ENCODE data around the gene MACF1.

- TF ChIP-seq, protein P1, sequence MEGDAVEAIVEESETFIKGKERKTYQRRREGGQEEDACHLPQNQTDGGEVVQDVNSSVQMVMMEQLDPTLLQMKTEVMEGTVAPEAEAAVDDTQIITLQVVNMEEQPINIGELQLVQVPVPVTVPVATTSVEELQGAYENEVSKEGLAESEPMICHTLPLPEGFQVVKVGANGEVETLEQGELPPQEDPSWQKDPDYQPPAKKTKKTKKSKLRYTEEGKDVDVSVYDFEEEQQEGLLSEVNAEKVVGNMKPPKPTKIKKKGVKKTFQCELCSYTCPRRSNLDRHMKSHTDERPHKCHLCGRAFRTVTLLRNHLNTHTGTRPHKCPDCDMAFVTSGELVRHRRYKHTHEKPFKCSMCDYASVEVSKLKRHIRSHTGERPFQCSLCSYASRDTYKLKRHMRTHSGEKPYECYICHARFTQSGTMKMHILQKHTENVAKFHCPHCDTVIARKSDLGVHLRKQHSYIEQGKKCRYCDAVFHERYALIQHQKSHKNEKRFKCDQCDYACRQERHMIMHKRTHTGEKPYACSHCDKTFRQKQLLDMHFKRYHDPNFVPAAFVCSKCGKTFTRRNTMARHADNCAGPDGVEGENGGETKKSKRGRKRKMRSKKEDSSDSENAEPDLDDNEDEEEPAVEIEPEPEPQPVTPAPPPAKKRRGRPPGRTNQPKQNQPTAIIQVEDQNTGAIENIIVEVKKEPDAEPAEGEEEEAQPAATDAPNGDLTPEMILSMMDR (conservative IDR thresholded peaks at IDR 0.05; ENCODE audit: low read depth, low read length), result no peak
- TF ChIP-seq EZH2 (IDR thresholded peaks at IDR 0.05; ENCODE audit: borderline replicate concordance, low read depth, low read length, poor library complexity, severe bottlenecking), result no peak
These were observed 305.0 kb downstream of the MACF1 start for GRCh38 chr1:39509360-39510009.

Measured in A673 (cell line).